SK-N-SH (cell line): ENCODE results near the gene MGAT1. TPM values are rescaled to one million over a fixed set of nuclear protein-coding genes. Genes with fewer than 3 reads are reported as not detected.

Experiments
- CTCF ChIA-PET: fragments of 300-600, 350-600 bp; formaldehyde crosslinking; extraction: SDS; loops from one replicate; lab custom pipeline; 2021; lab: Yijun Ruan, JAX
- POLR2A ChIA-PET: fragments of 350-600 bp; sonication (Branson Sonifier 250); formaldehyde crosslinking; extraction: SDS; loops from one replicate; lab custom pipeline; 2020; ENCODE audit warnings: antibody characterized with exemption, inconsistent platforms; lab: Yijun Ruan, JAX
- DNase-seq: peaks from one replicate; pipeline ENCODE4 v3.0.0; 2012
- H2AFZ ChIP-seq: fragments of 200-600 bp; sonication (generic); 2 replicates; pipeline ENCODE4 v1.8.1; 2016; ENCODE audit warnings: antibody characterized with exemption, mild to moderate bottlenecking, low read depth
- H3F3A ChIP-seq: fragments of 200-600 bp; sonication (generic); replicated peaks from 2 replicates; pipeline ENCODE3; 2016; ENCODE audit warnings: antibody characterized with exemption, mild to moderate bottlenecking; ENCODE audit not compliant: insufficient read depth
- H3K27ac ChIP-seq, 2 experiments: fragments of 200-500 bp in 1 of 2; fragments of 200-600 bp in 1 of 2; sonication (Bioruptor generic) in 1 of 2; sonication (generic), shearing (Covaris generic) in 1 of 2; 2 replicates each; pipeline versions ENCODE4 v1.5.1 to v1.6.1; 2014 to 2016; ENCODE audit warnings: low read depth in 2 of 2, inconsistent platforms in 1 of 2, low read length in 1 of 2, mild to moderate bottlenecking in 1 of 2, mixed read lengths in 1 of 2
- H3K27me3 ChIP-seq: fragments of 200-600 bp; sonication (generic), shearing (Covaris generic); 2 replicates; pipeline ENCODE4 v1.6.1; 2016; ENCODE audit warnings: mixed run types; ENCODE audit not compliant: insufficient read depth
- H3K36me3 ChIP-seq, 2 experiments: fragments of 200-500 bp in 1 of 2; fragments of 200-600 bp in 1 of 2; sonication (Bioruptor generic) in 1 of 2; sonication (generic) in 1 of 2; replicated peaks in 1 of 2; 2 replicates each; pipeline versions ENCODE3 to v1.5.1; 2014 to 2016; ENCODE audit warnings: low read length in 1 of 2, mild to moderate bottlenecking in 1 of 2; ENCODE audit not compliant: insufficient read depth in 2 of 2, control insufficient read depth in 1 of 2
- H3K4me1 ChIP-seq, 2 experiments: fragments of 200-500 bp in 1 of 2; fragments of 200-600 bp in 1 of 2; sonication (Bioruptor generic) in 1 of 2; sonication (generic), shearing (Covaris generic) in 1 of 2; 2 replicates each; pipeline versions ENCODE4 v1.5.1 to v1.6.1; 2014 to 2016; ENCODE audit warnings: low read depth in 1 of 2, low read length in 1 of 2, mixed run types in 1 of 2; ENCODE audit not compliant: insufficient read depth in 2 of 2, control insufficient read depth in 1 of 2
- H3K4me2 ChIP-seq: fragments of 200-600 bp; sonication (generic), shearing (Covaris generic); 2 replicates; pipeline ENCODE4 v1.6.1; 2017; ENCODE audit warnings: mixed run types
- H3K4me3 ChIP-seq, 2 experiments: fragments of 200-500 bp in 1 of 2; fragments of 200-600 bp in 1 of 2; sonication (Bioruptor generic) in 1 of 2; sonication (generic), shearing (Covaris generic) in 1 of 2; 2 replicates each; pipeline versions ENCODE4 v1.5.1 to v1.8.1; 2014 to 2016; ENCODE audit warnings: low read depth in 2 of 2, inconsistent platforms in 1 of 2, low read length in 1 of 2, mild to moderate bottlenecking in 1 of 2, mixed read lengths in 1 of 2, moderate library complexity in 1 of 2
- H3K79me2 ChIP-seq: fragments of 200-600 bp; sonication (generic); 2 replicates; pipeline ENCODE4 v1.8.1; 2017; ENCODE audit warnings: mild to moderate bottlenecking; ENCODE audit not compliant: insufficient read depth
- H3K9ac ChIP-seq: fragments of 200-600 bp; sonication (generic); 2 replicates; pipeline ENCODE4 v1.6.1; 2017; ENCODE audit warnings: mixed run types
- H3K9me2 ChIP-seq: fragments of 200-600 bp; sonication (generic); 2 replicates; pipeline ENCODE4 v1.6.1; 2017; ENCODE audit warnings: mixed run types
- H3K9me3 ChIP-seq: fragments of 200-600 bp; sonication (generic); 2 replicates; pipeline ENCODE4 v1.6.1; 2017; ENCODE audit warnings: mixed run types, mild to moderate bottlenecking, moderate library complexity
- H4K20me1 ChIP-seq: fragments of 200-600 bp; sonication (generic); 2 replicates; pipeline ENCODE4 v1.6.1; 2017; ENCODE audit warnings: mild to moderate bottlenecking, mixed run types; ENCODE audit not compliant: insufficient read depth
- EP300 ChIP-seq, 2 experiments: IDR thresholded peaks; 2 replicates each; pipeline versions ENCODE4 v1.4.0 to v1.6.1; 2012; ENCODE audit warnings: borderline replicate concordance in 1 of 2, low read depth in 1 of 2, low read length in 1 of 2
- FOSL2 ChIP-seq: IDR thresholded peaks from 2 replicates; pipeline ENCODE4 v1.4.0; 2012; ENCODE audit warnings: low read depth, mild to moderate bottlenecking, moderate library complexity, borderline replicate concordance
- GABPA ChIP-seq: IDR thresholded peaks from 2 replicates; pipeline ENCODE4 v1.4.0; 2012; ENCODE audit warnings: low read depth, mild to moderate bottlenecking
- MEF2A ChIP-seq: IDR thresholded peaks from 2 replicates; pipeline ENCODE4 v1.4.0; 2012; ENCODE audit warnings: low read depth, borderline replicate concordance
- NFIC ChIP-seq: IDR thresholded peaks from 2 replicates; pipeline ENCODE4 v1.4.0; 2012; ENCODE audit warnings: borderline replicate concordance
- RAD21 ChIP-seq: IDR thresholded peaks from 2 replicates; pipeline ENCODE4 v1.6.1; 2012; ENCODE audit warnings: mild to moderate bottlenecking, low read length
- RCOR1 ChIP-seq: fragments of 150-350 bp; IDR thresholded peaks from 2 replicates; pipeline ENCODE4 v1.6.1; 2017; ENCODE audit warnings: antibody characterized with exemption, low read length
- RXRA ChIP-seq: IDR thresholded peaks from 2 replicates; pipeline ENCODE4 v1.4.0; 2012; ENCODE audit warnings: low read depth, mild to moderate bottlenecking, borderline replicate concordance
- SMC3 ChIP-seq: IDR thresholded peaks from 2 replicates; pipeline ENCODE4 v1.6.1; 2012; ENCODE audit warnings: low read depth, low read length, improper control_type of control experiment
- WGBS: methylation state at CpG from one replicate; pipeline ENCODE4 v1.1.6; 2017; ENCODE audit warnings: low lambda C conversion rate; 5-methylcytosine and 5-hydroxymethylcytosine counted together
- polyA plus RNA-seq, 3 experiments: library from polyadenylated mRNA; depleted of rRNA; stranded (reverse); fragments of >200 nt; gene quantifications; 2 replicates each; pipeline ENCODE4 v1.2.3, GENCODE V29; 2012
- TF ChIP-seq, protein P1 (sequence below): fragments of 200-600 bp; sonication (generic); IDR thresholded peaks from 2 replicates; pipeline ENCODE4 v1.6.1; 2017; ENCODE audit warnings: antibody characterized with exemption, mild to moderate bottlenecking, moderate library complexity
- TF ChIP-seq, protein P2 (sequence below): IDR thresholded peaks from 2 replicates; pipeline ENCODE4 v1.4.0; 2012; ENCODE audit warnings: low read depth, borderline replicate concordance
- TF ChIP-seq, protein P3 (sequence below): fragments of 150-350 bp; IDR thresholded peaks from 2 replicates; pipeline ENCODE4 v1.6.1; 2016; ENCODE audit warnings: mild to moderate bottlenecking, low read depth, low read length
- TF ChIP-seq, protein P4 (sequence below): IDR thresholded peaks from 2 replicates; pipeline ENCODE4 v1.4.0; 2012; ENCODE audit warnings: low read depth
- TF ChIP-seq, protein P5 (sequence below): fragments of 150-350 bp; IDR thresholded peaks from 2 replicates; pipeline ENCODE4 v1.6.1; 2017; ENCODE audit warnings: antibody characterized with exemption, low read length, low read depth, borderline replicate concordance

The MGAT1 gene
- polyA plus RNA-seq, 1 of the 3 experiments (the other 2 are of a cell fraction): 47.3 TPM

DNA sequence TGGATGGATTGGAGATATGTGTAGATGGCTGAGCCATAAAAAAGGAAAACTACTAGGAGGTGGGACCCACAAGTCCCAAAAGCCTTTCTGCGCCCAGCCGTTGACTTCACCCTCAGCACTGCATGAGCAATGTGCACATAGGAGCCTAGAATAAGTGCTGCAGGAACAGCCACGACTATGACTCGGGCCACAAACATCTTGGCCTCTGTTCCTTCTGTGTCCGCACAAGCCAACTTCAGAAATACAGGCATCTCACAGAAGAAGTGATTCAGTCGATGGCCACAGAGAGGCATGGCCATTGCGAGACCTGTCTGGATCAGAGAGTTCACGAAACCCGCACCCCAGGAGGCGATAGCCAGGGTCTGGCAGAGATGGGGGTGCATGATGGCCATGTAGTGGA is 63.3 kb downstream of the MGAT1 start:
- no peak overlapping the region for H3K27ac ChIP-seq
- no peak overlapping the region for H2AFZ ChIP-seq
- TF ChIP-seq, protein P1, sequence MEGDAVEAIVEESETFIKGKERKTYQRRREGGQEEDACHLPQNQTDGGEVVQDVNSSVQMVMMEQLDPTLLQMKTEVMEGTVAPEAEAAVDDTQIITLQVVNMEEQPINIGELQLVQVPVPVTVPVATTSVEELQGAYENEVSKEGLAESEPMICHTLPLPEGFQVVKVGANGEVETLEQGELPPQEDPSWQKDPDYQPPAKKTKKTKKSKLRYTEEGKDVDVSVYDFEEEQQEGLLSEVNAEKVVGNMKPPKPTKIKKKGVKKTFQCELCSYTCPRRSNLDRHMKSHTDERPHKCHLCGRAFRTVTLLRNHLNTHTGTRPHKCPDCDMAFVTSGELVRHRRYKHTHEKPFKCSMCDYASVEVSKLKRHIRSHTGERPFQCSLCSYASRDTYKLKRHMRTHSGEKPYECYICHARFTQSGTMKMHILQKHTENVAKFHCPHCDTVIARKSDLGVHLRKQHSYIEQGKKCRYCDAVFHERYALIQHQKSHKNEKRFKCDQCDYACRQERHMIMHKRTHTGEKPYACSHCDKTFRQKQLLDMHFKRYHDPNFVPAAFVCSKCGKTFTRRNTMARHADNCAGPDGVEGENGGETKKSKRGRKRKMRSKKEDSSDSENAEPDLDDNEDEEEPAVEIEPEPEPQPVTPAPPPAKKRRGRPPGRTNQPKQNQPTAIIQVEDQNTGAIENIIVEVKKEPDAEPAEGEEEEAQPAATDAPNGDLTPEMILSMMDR: no peak
- TF ChIP-seq RAD21 (no peak), SMC3 (no peak), GABPA (no peak), RCOR1 (no peak), NFIC (no peak), EP300 (IDR thresholded peaks at IDR 0.05; ENCODE audit: borderline replicate concordance in 1 of 2, low read depth in 1 of 2, low read length in 1 of 2) (no peak), FOSL2 (no peak), MEF2A (no peak), RXRA (no peak)
- TF ChIP-seq, protein P2, sequence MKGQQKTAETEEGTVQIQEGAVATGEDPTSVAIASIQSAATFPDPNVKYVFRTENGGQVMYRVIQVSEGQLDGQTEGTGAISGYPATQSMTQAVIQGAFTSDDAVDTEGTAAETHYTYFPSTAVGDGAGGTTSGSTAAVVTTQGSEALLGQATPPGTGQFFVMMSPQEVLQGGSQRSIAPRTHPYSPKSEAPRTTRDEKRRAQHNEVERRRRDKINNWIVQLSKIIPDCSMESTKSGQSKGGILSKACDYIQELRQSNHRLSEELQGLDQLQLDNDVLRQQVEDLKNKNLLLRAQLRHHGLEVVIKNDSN: no peak
- TF ChIP-seq, protein P3, sequence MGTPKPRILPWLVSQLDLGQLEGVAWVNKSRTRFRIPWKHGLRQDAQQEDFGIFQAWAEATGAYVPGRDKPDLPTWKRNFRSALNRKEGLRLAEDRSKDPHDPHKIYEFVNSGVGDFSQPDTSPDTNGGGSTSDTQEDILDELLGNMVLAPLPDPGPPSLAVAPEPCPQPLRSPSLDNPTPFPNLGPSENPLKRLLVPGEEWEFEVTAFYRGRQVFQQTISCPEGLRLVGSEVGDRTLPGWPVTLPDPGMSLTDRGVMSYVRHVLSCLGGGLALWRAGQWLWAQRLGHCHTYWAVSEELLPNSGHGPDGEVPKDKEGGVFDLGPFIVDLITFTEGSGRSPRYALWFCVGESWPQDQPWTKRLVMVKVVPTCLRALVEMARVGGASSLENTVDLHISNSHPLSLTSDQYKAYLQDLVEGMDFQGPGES: no peak
- TF ChIP-seq, protein P4, sequence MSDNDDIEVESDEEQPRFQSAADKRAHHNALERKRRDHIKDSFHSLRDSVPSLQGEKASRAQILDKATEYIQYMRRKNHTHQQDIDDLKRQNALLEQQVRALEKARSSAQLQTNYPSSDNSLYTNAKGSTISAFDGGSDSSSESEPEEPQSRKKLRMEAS: no peak
- TF ChIP-seq, protein P5, sequence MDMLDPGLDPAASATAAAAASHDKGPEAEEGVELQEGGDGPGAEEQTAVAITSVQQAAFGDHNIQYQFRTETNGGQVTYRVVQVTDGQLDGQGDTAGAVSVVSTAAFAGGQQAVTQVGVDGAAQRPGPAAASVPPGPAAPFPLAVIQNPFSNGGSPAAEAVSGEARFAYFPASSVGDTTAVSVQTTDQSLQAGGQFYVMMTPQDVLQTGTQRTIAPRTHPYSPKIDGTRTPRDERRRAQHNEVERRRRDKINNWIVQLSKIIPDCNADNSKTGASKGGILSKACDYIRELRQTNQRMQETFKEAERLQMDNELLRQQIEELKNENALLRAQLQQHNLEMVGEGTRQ: no peak
- no peaks in the 10 kb centered on the region for H3K4me1 ChIP-seq
- H3K79me2 ChIP-seq: no peaks in the 10 kb centered on the region
- ChIA-PET CTCF (no interaction called here), POLR2A (no interaction called here)
- WGBS: 19% methylated on average over 8 of the region's 10 CpGs
- H4K20me1 ChIP-seq: no peaks in the 10 kb centered on the region
- H3K36me3 ChIP-seq: no peaks in the 10 kb centered on the region
- H3F3A ChIP-seq: no peaks in the 10 kb centered on the region
- H3K4me2 ChIP-seq: no peak overlapping the region
- H3K27me3 ChIP-seq: peaks cover 19% of the 10 kb centered on the region; the same call in 1 of the 2 replicates
- no peaks in the 10 kb centered on the region for H3K9me3 ChIP-seq
- DNase-seq: no peak
- no peak overlapping the region for H3K9ac ChIP-seq
- H3K4me3 ChIP-seq: no peak overlapping the region
- H3K9me2 ChIP-seq: no peaks in the 10 kb centered on the region

DNA sequence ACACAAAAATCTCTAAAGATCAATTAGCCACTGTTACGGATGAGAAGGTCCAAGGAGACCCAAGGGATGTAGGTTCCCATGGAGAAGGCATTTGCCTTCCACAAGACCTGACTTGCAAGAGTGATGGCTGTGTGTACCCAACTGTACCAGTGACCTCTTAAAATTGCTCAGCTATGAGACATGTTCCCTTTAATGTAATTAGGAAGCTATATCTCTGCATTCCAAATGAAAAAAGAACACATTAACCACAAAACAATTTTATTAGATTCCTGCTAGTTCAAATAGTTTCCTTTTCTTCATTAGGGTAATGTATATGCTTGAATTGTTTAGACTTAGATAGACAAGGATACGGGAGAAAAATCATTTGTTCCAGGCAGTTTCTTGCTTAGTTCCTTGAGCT is 66.1 kb downstream of the MGAT1 start:
- no peak for TF ChIP-seq SMC3
- POLR2A ChIA-PET: no interaction called here
- no peak overlapping the region for H3K9ac ChIP-seq
- no peaks in the 10 kb centered on the region; the same call in 1 of the 2 replicates for H3K27me3 ChIP-seq
- H3K27ac ChIP-seq: no peak overlapping the region
- no peaks in the 10 kb centered on the region for H3K9me3 ChIP-seq
- H3K4me1 ChIP-seq: no peaks in the 10 kb centered on the region
- no peak overlapping the region for H3K4me3 ChIP-seq
- 21% methylated on average over 2 of the region's 2 CpGs for WGBS
- no peaks in the 10 kb centered on the region for H3K79me2 ChIP-seq
- no peak for DNase-seq
- H3F3A ChIP-seq: no peaks in the 10 kb centered on the region
- no peaks in the 10 kb centered on the region for H3K36me3 ChIP-seq
- no peaks in the 10 kb centered on the region for H4K20me1 ChIP-seq
- CTCF ChIA-PET: no interaction called here
- no peaks in the 10 kb centered on the region for H3K9me2 ChIP-seq
- H3K4me2 ChIP-seq: no peak overlapping the region
- H2AFZ ChIP-seq: no peak overlapping the region

Other genes starting within 250 kb of the MGAT1 start
- gene SCGB3A1, start 211.3 kb downstream of the MGAT1 start, polyA plus RNA-seq (2012; rRNA removed): not detected in 2 replicates
- gene FLT4, start 153.2 kb downstream of the MGAT1 start, polyA plus RNA-seq (2012; rRNA removed): 0.02 and 0.05 TPM in 2 replicates
- gene OR2Y1, start 62.7 kb downstream of the MGAT1 start, polyA plus RNA-seq (2012; rRNA removed): not detected in 2 replicates
- 6.0 and 9.0 TPM in 2 replicates for gene ZFP62, start 58.5 kb upstream of the MGAT1 start, polyA plus RNA-seq (2012; rRNA removed)
- gene BTNL8, start 96.4 kb upstream of the MGAT1 start, polyA plus RNA-seq (2012; rRNA removed): not detected in 2 replicates
- not detected in 2 replicates for gene BTNL3, start 186.0 kb upstream of the MGAT1 start, polyA plus RNA-seq (2012; rRNA removed)
- not detected in 2 replicates for gene BTNL9, start 237.5 kb upstream of the MGAT1 start, polyA plus RNA-seq (2012; rRNA removed)